ENCODE measurements around the gene CCDC116.
"Not testable (repeated sequence)": the region's sequence is repeated elsewhere in the genome, so short reads cannot be mapped to it uniquely, and the experiment has no call there.

Gene CCDC116

GRCh38 chr22:21632237-21632895, at the start of gene CCDC116:
Gene CCDC116, plus strand, starts transcription at chr22:21632760. Its CDS starts 422 bp downstream, at chr22:21633182.
- peak; percentile 76 for DNase-seq

- no peak for DNase-seq
These were observed 49.5 kb upstream of the CCDC116 start for GRCh38 chr22:21582801-21583740.

- DNase-seq, result no peak
These were observed 47.2 kb upstream of the CCDC116 start for GRCh38 chr22:21585389-21585788.

- DNase-seq, result peak; percentile 87
These were observed 44.6 kb upstream of the CCDC116 start for GRCh38 chr22:21587803-21588611.

- DNase-seq, result no peak
These were observed 43.2 kb upstream of the CCDC116 start for GRCh38 chr22:21589396-21589795.

GRCh38 chr22:21590809-21591641, 41.5 kb upstream of the CCDC116 start:
- DNase-seq, result no peak

GRCh38 chr22:21591695-21592094, 40.9 kb upstream of the CCDC116 start:
- DNase-seq, result no peak

GRCh38 chr22:21592422-21592821, 40.1 kb upstream of the CCDC116 start:
- DNase-seq, result no peak

- DNase-seq, result no peak
These were observed 38.9 kb upstream of the CCDC116 start for GRCh38 chr22:21593406-21594232.

GRCh38 chr22:21594865-21595452, 37.6 kb upstream of the CCDC116 start:
- DNase-seq, result no peak

GRCh38 chr22:21596356-21597135, 36.0 kb upstream of the CCDC116 start:
- DNase-seq, result not testable (repeated sequence)

GRCh38 chr22:21598302-21598701, 34.3 kb upstream of the CCDC116 start:
- DNase-seq, result no peak

GRCh38 chr22:21599053-21599893, 33.3 kb upstream of the CCDC116 start:
- DNase-seq, result no peak

GRCh38 chr22:21602579-21602978, 30.0 kb upstream of the CCDC116 start:
- no peak for DNase-seq

GRCh38 chr22:21603973-21604372, 28.6 kb upstream of the CCDC116 start:
- no peak for DNase-seq

GRCh38 chr22:21605887-21606564, 26.5 kb upstream of the CCDC116 start:
- no peak for DNase-seq

- no peak for DNase-seq
These were observed 25.8 kb upstream of the CCDC116 start for GRCh38 chr22:21606775-21607174.

GRCh38 chr22:21609556-21610157, 22.9 kb upstream of the CCDC116 start:
- DNase-seq, result not testable (repeated sequence)
